ENCODE data around the gene CEP95.

- no peak for TF ChIP-seq CTCF (IDR thresholded peaks at IDR 0.05 in 2 of 3, conservative IDR thresholded peaks at IDR 0.05 in 1 of 3; ENCODE audit: control insufficient read depth in 2 of 3, extremely low read depth in 1 of 3, insufficient read depth in 1 of 3, low read depth in 3 of 3, low read length in 3 of 3)
- TF ChIP-seq, protein P1, sequence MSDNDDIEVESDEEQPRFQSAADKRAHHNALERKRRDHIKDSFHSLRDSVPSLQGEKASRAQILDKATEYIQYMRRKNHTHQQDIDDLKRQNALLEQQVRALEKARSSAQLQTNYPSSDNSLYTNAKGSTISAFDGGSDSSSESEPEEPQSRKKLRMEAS (IDR thresholded peaks at IDR 0.05; ENCODE audit: low read depth, low read length) = no peak
- TF ChIP-seq CEBPB (IDR thresholded peaks at IDR 0.05; ENCODE audit: borderline replicate concordance in 1 of 2, low read depth in 2 of 2, low read length in 2 of 2) = no peak
Measured at GRCh38 chr17:64551461-64551860, 44.7 kb downstream of the CEP95 start.

All from GM12878 (cell line).